HEK293 (cell line): ENCODE measurements around the gene GAL.

Experiments
- CTCF ChIA-PET: fragments of 350-600 bp; formaldehyde crosslinking; extraction: SDS; loops from one replicate; lab custom pipeline; 2021; ENCODE audit warnings: antibody characterized with exemption; lab: Yijun Ruan, JAX
- POLR2A ChIA-PET: fragments of 300-600 bp; formaldehyde crosslinking; extraction: SDS; loops from one replicate; lab custom pipeline; 2020; ENCODE audit warnings: antibody characterized with exemption, inconsistent platforms; lab: Yijun Ruan, JAX
- H3K27ac ChIP-seq: fragments of 200-500 bp; sonication (Bioruptor generic); 2 replicates; pipeline ENCODE4 v1.5.1; 2014; ENCODE audit warnings: low read depth, low read length, control low read depth, inconsistent platforms; ENCODE audit errors: extremely low read depth
- H3K36me3 ChIP-seq, 2 experiments: fragments of 200-500 bp in 1 of 2; sonication (Bioruptor generic) in 1 of 2; 1 replicate in 1 of 2; 2 replicates in 1 of 2; pipeline ENCODE4 v1.5.1; 2014 to 2017; ENCODE audit warnings: inconsistent platforms in 2 of 2, low read length in 2 of 2; ENCODE audit not compliant: control insufficient read depth in 2 of 2, insufficient read depth in 1 of 2
- H3K4me1 ChIP-seq: fragments of 200-500 bp; sonication (Bioruptor generic); 2 replicates; pipeline ENCODE4 v1.5.1; 2014; ENCODE audit warnings: mild to moderate bottlenecking, low read length, inconsistent platforms; ENCODE audit not compliant: control insufficient read depth, insufficient read depth
- H3K4me3 ChIP-seq: 2 replicates; pipeline ENCODE4 v1.5.1; 2011; ENCODE audit warnings: low read depth, mild to moderate bottlenecking, control low read depth, low read length, moderate library complexity
- H3K9me3 ChIP-seq: fragments of 200-500 bp; sonication (Bioruptor generic); 2 replicates; pipeline ENCODE4 v1.5.1; 2014; ENCODE audit warnings: low read depth, low read length, inconsistent platforms; ENCODE audit not compliant: control insufficient read depth, insufficient read depth
- BCL11B ChIP-seq: fragments of 450-650 bp; formaldehyde crosslinking; IDR thresholded peaks from 2 replicates; pipeline ENCODE4 v1.5.1; 2016; ENCODE audit warnings: low read depth, missing biosample characterization, missing genetic modification characterization
- GFI1B ChIP-seq: fragments of 450-650 bp; formaldehyde crosslinking; IDR thresholded peaks from 2 replicates; pipeline ENCODE4 v1.5.1; 2016; ENCODE audit warnings: missing biosample characterization, missing genetic modification characterization
- KLF1 ChIP-seq: fragments of 450-650 bp; formaldehyde crosslinking; IDR thresholded peaks from 2 replicates; pipeline ENCODE4 v1.5.1; 2016; ENCODE audit warnings: missing biosample characterization, missing genetic modification characterization
- ZBTB17 ChIP-seq: fragments of 450-650 bp; formaldehyde crosslinking; IDR thresholded peaks from 2 replicates; pipeline ENCODE4 v1.5.1; 2016; ENCODE audit warnings: missing biosample characterization, missing genetic modification characterization
- ZFP41 ChIP-seq: fragments of 450-650 bp; formaldehyde crosslinking; IDR thresholded peaks from 2 replicates; pipeline ENCODE4 v1.5.1; 2016; ENCODE audit warnings: missing biosample characterization, missing genetic modification characterization, borderline replicate concordance
- ZNF133 ChIP-seq: fragments of 450-650 bp; formaldehyde crosslinking; IDR thresholded peaks from 2 replicates; pipeline ENCODE4 v1.5.1; 2016; ENCODE audit warnings: missing biosample characterization, missing genetic modification characterization
- ZNF138 ChIP-seq: fragments of 450-650 bp; formaldehyde crosslinking; IDR thresholded peaks from 2 replicates; pipeline ENCODE4 v1.5.1; 2016; ENCODE audit warnings: missing biosample characterization, missing genetic modification characterization, borderline replicate concordance
- ZNF140 ChIP-seq: fragments of 450-650 bp; formaldehyde crosslinking; IDR thresholded peaks from 2 replicates; pipeline ENCODE4 v1.5.1; 2016; ENCODE audit warnings: missing biosample characterization, missing genetic modification characterization
- ZNF157 ChIP-seq: fragments of 450-650 bp; formaldehyde crosslinking; IDR thresholded peaks from 2 replicates; pipeline ENCODE4 v1.5.1; 2016; ENCODE audit warnings: missing biosample characterization, missing genetic modification characterization
- ZNF169 ChIP-seq: fragments of 450-650 bp; formaldehyde crosslinking; IDR thresholded peaks from 2 replicates; pipeline ENCODE4 v1.5.1; 2016; ENCODE audit warnings: missing biosample characterization, missing genetic modification characterization
- ZNF2 ChIP-seq: fragments of 450-650 bp; formaldehyde crosslinking; IDR thresholded peaks from 2 replicates; pipeline ENCODE4 v1.5.1; 2016; ENCODE audit warnings: missing biosample characterization, missing genetic modification characterization
- ZNF223 ChIP-seq: fragments of 450-650 bp; formaldehyde crosslinking; IDR thresholded peaks from 2 replicates; pipeline ENCODE4 v1.5.1; 2016; ENCODE audit warnings: missing biosample characterization, missing genetic modification characterization
- ZNF302 ChIP-seq: fragments of 450-650 bp; formaldehyde crosslinking; IDR thresholded peaks from 2 replicates; pipeline ENCODE4 v1.5.1; 2016; ENCODE audit warnings: missing biosample characterization, missing genetic modification characterization, low read depth
- ZNF311 ChIP-seq: fragments of 450-650 bp; formaldehyde crosslinking; IDR thresholded peaks from 2 replicates; pipeline ENCODE4 v1.5.1; 2017; ENCODE audit warnings: missing biosample characterization, missing genetic modification characterization, borderline replicate concordance
- ZNF423 ChIP-seq: fragments of 450-650 bp; formaldehyde crosslinking; IDR thresholded peaks from 2 replicates; pipeline ENCODE4 v1.5.1; 2016; ENCODE audit warnings: missing biosample characterization, missing genetic modification characterization
- ZNF530 ChIP-seq: fragments of 450-650 bp; formaldehyde crosslinking; IDR thresholded peaks from 2 replicates; pipeline ENCODE4 v1.5.1; 2016; ENCODE audit warnings: low read depth, missing biosample characterization, missing genetic modification characterization
- ZNF585B ChIP-seq: fragments of 450-650 bp; formaldehyde crosslinking; IDR thresholded peaks from 2 replicates; pipeline ENCODE4 v1.5.1; 2016; ENCODE audit warnings: missing biosample characterization, missing genetic modification characterization
- ZNF629 ChIP-seq: fragments of 450-650 bp; formaldehyde crosslinking; IDR thresholded peaks from 2 replicates; pipeline ENCODE4 v1.5.1; 2017; ENCODE audit warnings: missing biosample characterization, missing genetic modification characterization
- ZNF660 ChIP-seq: fragments of 450-650 bp; IDR thresholded peaks from 2 replicates; pipeline ENCODE4 v1.5.1; 2018; ENCODE audit warnings: missing biosample characterization, mild to moderate bottlenecking, missing genetic modification characterization
- ZNF664 ChIP-seq: fragments of 450-650 bp; formaldehyde crosslinking; IDR thresholded peaks from 2 replicates; pipeline ENCODE4 v1.5.1; 2016; ENCODE audit warnings: missing biosample characterization, missing genetic modification characterization
- ZNF768 ChIP-seq: fragments of 450-650 bp; formaldehyde crosslinking; IDR thresholded peaks from 2 replicates; pipeline ENCODE4 v1.5.1; 2018; ENCODE audit warnings: missing biosample characterization, mild to moderate bottlenecking, missing genetic modification characterization
- ZNF777 ChIP-seq: fragments of 450-650 bp; formaldehyde crosslinking; IDR thresholded peaks from 2 replicates; pipeline ENCODE4 v1.5.1; 2017; ENCODE audit warnings: missing biosample characterization, missing genetic modification characterization, borderline replicate concordance
- TF ChIP-seq, protein P1 (sequence below): fragments of 450-650 bp; formaldehyde crosslinking; IDR thresholded peaks from 2 replicates; pipeline ENCODE4 v1.5.1; 2016; ENCODE audit warnings: missing biosample characterization, missing genetic modification characterization, borderline replicate concordance
- TF ChIP-seq, protein P2 (sequence below): fragments of 450-650 bp; formaldehyde crosslinking; IDR thresholded peaks from 2 replicates; pipeline ENCODE4 v1.5.1; 2016; ENCODE audit warnings: missing biosample characterization, missing genetic modification characterization
- TF ChIP-seq, protein P3 (sequence below): fragments of 450-650 bp; formaldehyde crosslinking; IDR thresholded peaks from 2 replicates; pipeline ENCODE4 v1.5.1; 2016; ENCODE audit warnings: missing biosample characterization, missing genetic modification characterization
- TF ChIP-seq, protein P4 (sequence below): fragments of 450-650 bp; formaldehyde crosslinking; IDR thresholded peaks from 2 replicates; pipeline ENCODE4 v1.5.1; 2016; ENCODE audit warnings: missing biosample characterization, missing genetic modification characterization

The GAL gene

DNA sequence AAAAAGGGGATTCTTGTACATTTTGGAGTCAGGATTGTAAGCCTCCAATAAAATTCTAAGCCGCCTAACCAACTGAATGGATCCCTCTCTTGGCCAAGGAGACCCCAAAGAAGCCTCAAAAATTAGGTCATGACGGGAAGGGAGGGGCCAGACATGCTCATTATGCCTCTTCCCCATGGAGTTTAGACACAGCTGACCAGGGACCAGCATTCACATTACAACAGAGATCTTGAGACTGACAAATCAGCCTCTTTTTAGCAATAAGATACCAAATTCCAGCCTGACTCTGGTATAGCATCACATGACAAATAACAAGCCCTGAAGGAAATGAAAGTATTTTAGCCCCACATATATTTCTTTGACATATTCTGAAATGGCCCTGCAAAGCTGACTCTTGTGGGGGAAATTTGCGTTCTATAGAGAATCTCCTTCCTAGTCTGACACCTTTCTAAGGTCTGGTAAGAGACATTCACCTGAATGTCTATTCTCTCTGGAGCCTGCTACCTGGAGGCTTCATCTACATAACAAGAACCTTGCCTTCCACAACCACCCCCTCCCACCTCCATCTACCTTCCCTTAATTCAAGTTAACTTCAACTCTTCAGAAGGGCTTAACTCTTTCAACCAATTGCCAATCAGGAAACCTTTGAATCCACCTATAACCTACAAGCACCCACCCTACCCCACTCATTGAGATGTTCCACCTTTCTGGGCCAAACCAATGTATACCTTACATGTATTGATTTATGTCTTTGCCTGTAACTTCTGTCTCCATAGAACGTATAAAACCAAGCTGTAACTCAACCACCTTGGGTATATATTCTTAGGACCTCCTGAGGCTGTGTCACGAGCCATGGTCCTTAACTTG, 10.3 kb downstream of the GAL start:
- CTCF ChIA-PET = no interaction called here
- Histone ChIP-seq H3K9me3 (no peaks in the 10 kb centered on the region), H3K36me3 (no peaks in the 10 kb centered on the region), H3K4me1 (no peaks in the 10 kb centered on the region), H3K4me3 (no peak overlapping the region), H3K27ac (no peak overlapping the region)
- POLR2A ChIA-PET = no interaction called here
- TF ChIP-seq ZNF664 (tag by site-specific recombination) = no peak
- TF ChIP-seq, protein P1, sequence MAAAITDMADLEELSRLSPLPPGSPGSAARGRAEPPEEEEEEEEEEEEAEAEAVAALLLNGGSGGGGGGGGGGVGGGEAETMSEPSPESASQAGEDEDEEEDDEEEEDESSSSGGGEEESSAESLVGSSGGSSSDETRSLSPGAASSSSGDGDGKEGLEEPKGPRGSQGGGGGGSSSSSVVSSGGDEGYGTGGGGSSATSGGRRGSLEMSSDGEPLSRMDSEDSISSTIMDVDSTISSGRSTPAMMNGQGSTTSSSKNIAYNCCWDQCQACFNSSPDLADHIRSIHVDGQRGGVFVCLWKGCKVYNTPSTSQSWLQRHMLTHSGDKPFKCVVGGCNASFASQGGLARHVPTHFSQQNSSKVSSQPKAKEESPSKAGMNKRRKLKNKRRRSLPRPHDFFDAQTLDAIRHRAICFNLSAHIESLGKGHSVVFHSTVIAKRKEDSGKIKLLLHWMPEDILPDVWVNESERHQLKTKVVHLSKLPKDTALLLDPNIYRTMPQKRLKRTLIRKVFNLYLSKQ (tag by site-specific recombination) = no peak
- no peak for TF ChIP-seq ZNF2
- TF ChIP-seq ZNF660 (tag by site-specific recombination) = no peak
- no peak for TF ChIP-seq GFI1B (tag by site-specific recombination)
- TF ChIP-seq, protein P2, sequence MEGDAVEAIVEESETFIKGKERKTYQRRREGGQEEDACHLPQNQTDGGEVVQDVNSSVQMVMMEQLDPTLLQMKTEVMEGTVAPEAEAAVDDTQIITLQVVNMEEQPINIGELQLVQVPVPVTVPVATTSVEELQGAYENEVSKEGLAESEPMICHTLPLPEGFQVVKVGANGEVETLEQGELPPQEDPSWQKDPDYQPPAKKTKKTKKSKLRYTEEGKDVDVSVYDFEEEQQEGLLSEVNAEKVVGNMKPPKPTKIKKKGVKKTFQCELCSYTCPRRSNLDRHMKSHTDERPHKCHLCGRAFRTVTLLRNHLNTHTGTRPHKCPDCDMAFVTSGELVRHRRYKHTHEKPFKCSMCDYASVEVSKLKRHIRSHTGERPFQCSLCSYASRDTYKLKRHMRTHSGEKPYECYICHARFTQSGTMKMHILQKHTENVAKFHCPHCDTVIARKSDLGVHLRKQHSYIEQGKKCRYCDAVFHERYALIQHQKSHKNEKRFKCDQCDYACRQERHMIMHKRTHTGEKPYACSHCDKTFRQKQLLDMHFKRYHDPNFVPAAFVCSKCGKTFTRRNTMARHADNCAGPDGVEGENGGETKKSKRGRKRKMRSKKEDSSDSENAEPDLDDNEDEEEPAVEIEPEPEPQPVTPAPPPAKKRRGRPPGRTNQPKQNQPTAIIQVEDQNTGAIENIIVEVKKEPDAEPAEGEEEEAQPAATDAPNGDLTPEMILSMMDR (tag by site-specific recombination) = no peak
- TF ChIP-seq ZNF530 (tag by site-specific recombination) = no peak
- TF ChIP-seq ZNF157 (tag by site-specific recombination) = no peak
- no peak for TF ChIP-seq ZNF138
- TF ChIP-seq, protein P3, sequence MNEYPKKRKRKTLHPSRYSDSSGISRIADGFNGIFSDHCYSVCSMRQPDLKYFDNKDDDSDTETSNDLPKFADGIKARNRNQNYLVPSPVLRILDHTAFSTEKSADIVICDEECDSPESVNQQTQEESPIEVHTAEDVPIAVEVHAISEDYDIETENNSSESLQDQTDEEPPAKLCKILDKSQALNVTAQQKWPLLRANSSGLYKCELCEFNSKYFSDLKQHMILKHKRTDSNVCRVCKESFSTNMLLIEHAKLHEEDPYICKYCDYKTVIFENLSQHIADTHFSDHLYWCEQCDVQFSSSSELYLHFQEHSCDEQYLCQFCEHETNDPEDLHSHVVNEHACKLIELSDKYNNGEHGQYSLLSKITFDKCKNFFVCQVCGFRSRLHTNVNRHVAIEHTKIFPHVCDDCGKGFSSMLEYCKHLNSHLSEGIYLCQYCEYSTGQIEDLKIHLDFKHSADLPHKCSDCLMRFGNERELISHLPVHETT = no peak
- no peak for TF ChIP-seq ZFP41
- no peak for TF ChIP-seq ZNF311 (tag by site-specific recombination)
- no peak for TF ChIP-seq ZNF423 (tag by site-specific recombination)
- TF ChIP-seq ZNF223 (tag by site-specific recombination) = no peak
- TF ChIP-seq ZNF777 (tag by site-specific recombination) = no peak

DNA sequence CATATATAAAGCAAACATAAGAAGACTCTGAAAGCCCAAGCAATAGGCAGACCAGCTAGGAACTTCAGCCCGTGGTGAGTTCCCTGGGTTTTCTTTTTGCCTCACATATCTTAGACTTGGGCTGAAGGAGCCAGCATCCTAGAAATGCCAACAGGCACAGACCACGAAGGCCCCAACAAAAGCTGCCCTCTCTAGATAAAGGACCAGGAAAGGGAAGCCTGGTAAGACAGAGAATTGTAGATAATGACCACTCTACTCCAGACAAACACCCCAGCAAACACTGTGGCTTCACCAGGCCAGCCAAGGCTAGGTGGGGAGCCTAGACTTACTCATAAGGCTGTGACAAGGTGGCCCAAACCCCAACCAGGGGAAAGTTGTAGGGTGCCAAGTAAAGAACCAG, 11.2 kb downstream of the GAL start:
- H3K36me3 ChIP-seq = no peaks in the 10 kb centered on the region
- no peaks in the 10 kb centered on the region for H3K4me1 ChIP-seq
- POLR2A ChIA-PET = no interaction called here
- TF ChIP-seq, protein P1 (tag by site-specific recombination) = no peak
- no peak for TF ChIP-seq ZNF133 (tag by site-specific recombination)
- no peak for TF ChIP-seq ZNF302 (tag by site-specific recombination)
- no peak for TF ChIP-seq ZNF140 (tag by site-specific recombination)
- TF ChIP-seq BCL11B (tag by site-specific recombination) = no peak
- no peak for TF ChIP-seq ZNF585B (tag by site-specific recombination)
- TF ChIP-seq ZNF768 (tag by site-specific recombination) = no peak
- no peak for TF ChIP-seq KLF1
- TF ChIP-seq ZNF169 (tag by site-specific recombination) = no peak
- no peak for TF ChIP-seq ZBTB17 (tag by site-specific recombination)
- no peak for TF ChIP-seq ZNF660 (tag by site-specific recombination)
- no peak for TF ChIP-seq ZNF629 (tag by site-specific recombination)
- TF ChIP-seq, protein P4, sequence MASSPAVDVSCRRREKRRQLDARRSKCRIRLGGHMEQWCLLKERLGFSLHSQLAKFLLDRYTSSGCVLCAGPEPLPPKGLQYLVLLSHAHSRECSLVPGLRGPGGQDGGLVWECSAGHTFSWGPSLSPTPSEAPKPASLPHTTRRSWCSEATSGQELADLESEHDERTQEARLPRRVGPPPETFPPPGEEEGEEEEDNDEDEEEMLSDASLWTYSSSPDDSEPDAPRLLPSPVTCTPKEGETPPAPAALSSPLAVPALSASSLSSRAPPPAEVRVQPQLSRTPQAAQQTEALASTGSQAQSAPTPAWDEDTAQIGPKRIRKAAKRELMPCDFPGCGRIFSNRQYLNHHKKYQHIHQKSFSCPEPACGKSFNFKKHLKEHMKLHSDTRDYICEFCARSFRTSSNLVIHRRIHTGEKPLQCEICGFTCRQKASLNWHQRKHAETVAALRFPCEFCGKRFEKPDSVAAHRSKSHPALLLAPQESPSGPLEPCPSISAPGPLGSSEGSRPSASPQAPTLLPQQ (tag by site-specific recombination) = no peak
- TF ChIP-seq, all 188 proteins: peak for 0
- Histone ChIP-seq H3K4me3 (no peak overlapping the region), H3K27ac (no peak overlapping the region), H3K9me3 (no peaks in the 10 kb centered on the region)
- CTCF ChIA-PET = interaction anchor here (0.6 kb wide), 1 partner anchor 208 kb away, joined by 4 read pairs; the partner anchor contains the start of gene IGHMBP2
